T-helper 17 cell (primary cell): ENCODE results near the gene HOXC9. TPM values are rescaled to one million over a fixed set of nuclear protein-coding genes. Genes with fewer than 3 reads are reported as not detected.

Experiments
- ATAC-seq: fragments of 150-1000 bp; cut with Tn5 transposase; 2 replicates; pipeline ENCODE4 v1.10.0; 2021; ENCODE audit warnings: mild to moderate bottlenecking, moderate library complexity
- DNase-seq, 3 donors: peaks; one replicate each; pipeline versions ENCODE4 v3.0.0 to v3.0.0-alpha.2; 2020 to 2021
- H3K9me3 ChIP-seq: one replicate; pipeline ENCODE4 v1.7.0; 2013; ENCODE audit warnings: low read length, mild to moderate bottlenecking; ENCODE audit not compliant: control insufficient read depth, poor library complexity, severe bottlenecking
- H3K27ac Mint-ChIP-seq: one replicate; pipeline ENCODE4 v1.8.0; 2022; ENCODE audit warnings: mild to moderate bottlenecking, moderate library complexity, mixed read lengths
- H3K27me3 Mint-ChIP-seq: one replicate; pipeline ENCODE4 v1.8.0; 2022; ENCODE audit warnings: mixed read lengths
- H3K36me3 Mint-ChIP-seq: one replicate; pipeline ENCODE4 v1.8.0; 2022; ENCODE audit warnings: low read depth, mixed read lengths
- H3K4me1 Mint-ChIP-seq: one replicate; pipeline ENCODE4 v1.8.0; 2022; ENCODE audit warnings: mild to moderate bottlenecking, mixed read lengths
- H3K4me3 Mint-ChIP-seq: one replicate; pipeline ENCODE4 v1.8.0; 2022; ENCODE audit warnings: mild to moderate bottlenecking, moderate library complexity, mixed read lengths
- total RNA-seq, 4 donors: library from RNA in 2 of 4; stranded (reverse) in 2 of 4; gene quantifications; one replicate each; pipeline ENCODE4 v1.2.3 and lab custom pipeline; 2022 to 2026

Gene HOXC9
- total RNA-seq, 2 donors from 2014 or later: not detected

- Mint-ChIP-seq H3K36me3 (no peaks in the 10 kb centered on the region), H3K27ac (peak overlapping the region; percentile 51), H3K27me3 (peaks cover 80% of the 10 kb centered on the region), H3K4me3 (no peak overlapping the region), H3K4me1 (peaks cover 5% of the 10 kb centered on the region)
- no peak for ATAC-seq
- no peaks in the 10 kb centered on the region for H3K9me3 ChIP-seq
- DNase-seq: no peak
Observed at GRCh38 chr12:53975064-53975471, 24.9 kb upstream of the HOXC9 start.

GRCh38 chr12:53975479-53976152 is 24.3 kb upstream of the HOXC9 start:
- Mint-ChIP-seq H3K4me1 (peaks cover 9% of the 10 kb centered on the region), H3K36me3 (no peaks in the 10 kb centered on the region), H3K27ac (peak overlapping the region; percentile 51), H3K4me3 (peak overlapping the region; percentile 60), H3K27me3 (peaks cover 80% of the 10 kb centered on the region)
- H3K9me3 ChIP-seq: no peaks in the 10 kb centered on the region
- ATAC-seq (no peak), DNase-seq (no peak)

- peak overlapping the region; percentile 51 for H3K27ac Mint-ChIP-seq
- ATAC-seq: no peak
- H3K27me3 Mint-ChIP-seq: peaks cover 80% of the 10 kb centered on the region
- no peak overlapping the region for H3K4me3 Mint-ChIP-seq
- no peaks in the 10 kb centered on the region for H3K9me3 ChIP-seq
- H3K36me3 Mint-ChIP-seq: no peaks in the 10 kb centered on the region
- H3K4me1 Mint-ChIP-seq: peaks cover 12% of the 10 kb centered on the region
- no peak for DNase-seq
Observed at GRCh38 chr12:53976172-53976822, 23.7 kb upstream of the HOXC9 start.

GRCh38 chr12:53976823-53977595 is 23.0 kb upstream of the HOXC9 start:
- Mint-ChIP-seq H3K27ac (peak overlapping the region; percentile 51), H3K4me3 (no peak overlapping the region), H3K4me1 (peaks cover 12% of the 10 kb centered on the region), H3K27me3 (peaks cover 80% of the 10 kb centered on the region), H3K36me3 (no peaks in the 10 kb centered on the region)
- H3K9me3 ChIP-seq: no peaks in the 10 kb centered on the region
- DNase-seq (no peak), ATAC-seq (no peak)

GRCh38 chr12:53977596-53978445 is 22.1 kb upstream of the HOXC9 start:
- H3K27ac Mint-ChIP-seq: peak overlapping the region; percentile 51
- H3K9me3 ChIP-seq: no peaks in the 10 kb centered on the region
- no peaks in the 10 kb centered on the region for H3K36me3 Mint-ChIP-seq
- H3K4me1 Mint-ChIP-seq: peaks cover 12% of the 10 kb centered on the region
- DNase-seq: no peak
- no peak overlapping the region for H3K4me3 Mint-ChIP-seq
- peaks cover 80% of the 10 kb centered on the region for H3K27me3 Mint-ChIP-seq
- ATAC-seq: no peak

- H3K9me3 ChIP-seq: no peaks in the 10 kb centered on the region
- DNase-seq (no peak), ATAC-seq (no peak)
- Mint-ChIP-seq H3K4me3 (no peak overlapping the region), H3K4me1 (peaks cover 12% of the 10 kb centered on the region), H3K36me3 (no peaks in the 10 kb centered on the region), H3K27me3 (peaks cover 81% of the 10 kb centered on the region), H3K27ac (no peak overlapping the region)
Observed at GRCh38 chr12:53978477-53979356, 21.2 kb upstream of the HOXC9 start.

GRCh38 chr12:53980104-53980801 is 19.7 kb upstream of the HOXC9 start:
- no peaks in the 10 kb centered on the region for H3K36me3 Mint-ChIP-seq
- no peaks in the 10 kb centered on the region for H3K9me3 ChIP-seq
- no peak overlapping the region for H3K4me3 Mint-ChIP-seq

GRCh38 chr12:53980802-53981496 is 19.0 kb upstream of the HOXC9 start:
- H3K27me3 Mint-ChIP-seq: peaks cover 87% of the 10 kb centered on the region
- no peaks in the 10 kb centered on the region for H3K9me3 ChIP-seq
- no peaks in the 10 kb centered on the region for H3K36me3 Mint-ChIP-seq
- H3K4me3 Mint-ChIP-seq: no peak overlapping the region
- DNase-seq (no peak), ATAC-seq (no peak)
- H3K27ac Mint-ChIP-seq: peak overlapping the region; percentile 16
- peaks cover 21% of the 10 kb centered on the region for H3K4me1 Mint-ChIP-seq

More at GRCh38 chr12:53980104-53980801, 19.7 kb upstream of the HOXC9 start:
- Mint-ChIP-seq H3K4me1 (peaks cover 16% of the 10 kb centered on the region), H3K27ac (peak overlapping the region; percentile 16), H3K27me3 (peaks cover 88% of the 10 kb centered on the region)
- ATAC-seq: no peak
- no peak for DNase-seq

- no peaks in the 10 kb centered on the region for H3K36me3 Mint-ChIP-seq
- DNase-seq (no peak), ATAC-seq (no peak)
- H3K9me3 ChIP-seq: no peaks in the 10 kb centered on the region
- no peak overlapping the region for H3K27ac Mint-ChIP-seq
- H3K27me3 Mint-ChIP-seq: peaks cover 89% of the 10 kb centered on the region
- no peak overlapping the region for H3K4me3 Mint-ChIP-seq
- peaks cover 28% of the 10 kb centered on the region for H3K4me1 Mint-ChIP-seq
Observed at GRCh38 chr12:53981634-53982565, 18.1 kb upstream of the HOXC9 start.

- no peaks in the 10 kb centered on the region for H3K9me3 ChIP-seq
- H3K4me3 Mint-ChIP-seq: peak overlapping the region; percentile 33
- no peak for ATAC-seq
- H3K27ac Mint-ChIP-seq: peak overlapping the region; percentile 73
- H3K36me3 Mint-ChIP-seq: no peaks in the 10 kb centered on the region
- DNase-seq: no peak
- peaks cover 28% of the 10 kb centered on the region for H3K4me1 Mint-ChIP-seq
- H3K27me3 Mint-ChIP-seq: peaks cover 89% of the 10 kb centered on the region
Observed at GRCh38 chr12:53982648-53983567, 17.1 kb upstream of the HOXC9 start.
